ENCODE results near the gene PPARG.

DNA sequence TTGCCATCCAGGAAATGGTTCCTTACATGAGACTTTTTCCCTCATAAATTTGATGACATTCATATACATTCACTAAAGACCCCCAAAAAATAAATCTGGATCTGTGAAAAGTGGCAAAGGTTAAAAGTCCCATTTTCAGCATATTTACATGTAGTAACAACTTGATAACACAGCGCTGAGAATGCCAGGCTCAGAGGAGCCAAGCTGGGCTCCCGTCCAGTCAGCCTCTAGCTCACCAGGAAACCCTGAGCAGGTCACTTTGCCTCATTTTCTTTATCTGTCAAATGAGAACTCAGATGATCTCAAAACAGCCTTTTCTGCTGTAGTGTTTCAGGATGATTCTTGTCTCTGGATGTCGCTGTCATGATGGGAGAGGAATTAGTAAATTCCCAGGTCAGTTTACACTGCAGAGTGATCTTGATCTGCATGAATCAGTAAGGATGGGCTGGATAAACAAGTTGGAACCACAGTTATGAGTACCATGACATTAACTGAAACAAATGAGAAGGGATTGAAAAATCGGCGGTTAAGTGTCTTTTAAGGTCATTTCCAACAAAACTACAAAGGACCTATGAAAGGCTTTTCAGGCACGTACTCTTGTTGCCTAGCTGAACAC is 82.8 kb downstream of the PPARG start:
- TF ChIP-seq, protein P1, sequence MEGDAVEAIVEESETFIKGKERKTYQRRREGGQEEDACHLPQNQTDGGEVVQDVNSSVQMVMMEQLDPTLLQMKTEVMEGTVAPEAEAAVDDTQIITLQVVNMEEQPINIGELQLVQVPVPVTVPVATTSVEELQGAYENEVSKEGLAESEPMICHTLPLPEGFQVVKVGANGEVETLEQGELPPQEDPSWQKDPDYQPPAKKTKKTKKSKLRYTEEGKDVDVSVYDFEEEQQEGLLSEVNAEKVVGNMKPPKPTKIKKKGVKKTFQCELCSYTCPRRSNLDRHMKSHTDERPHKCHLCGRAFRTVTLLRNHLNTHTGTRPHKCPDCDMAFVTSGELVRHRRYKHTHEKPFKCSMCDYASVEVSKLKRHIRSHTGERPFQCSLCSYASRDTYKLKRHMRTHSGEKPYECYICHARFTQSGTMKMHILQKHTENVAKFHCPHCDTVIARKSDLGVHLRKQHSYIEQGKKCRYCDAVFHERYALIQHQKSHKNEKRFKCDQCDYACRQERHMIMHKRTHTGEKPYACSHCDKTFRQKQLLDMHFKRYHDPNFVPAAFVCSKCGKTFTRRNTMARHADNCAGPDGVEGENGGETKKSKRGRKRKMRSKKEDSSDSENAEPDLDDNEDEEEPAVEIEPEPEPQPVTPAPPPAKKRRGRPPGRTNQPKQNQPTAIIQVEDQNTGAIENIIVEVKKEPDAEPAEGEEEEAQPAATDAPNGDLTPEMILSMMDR (IDR thresholded peaks at IDR 0.05; ENCODE audit: poor library complexity) = no peak
- TF ChIP-seq EZH2 (IDR thresholded peaks at IDR 0.05; ENCODE audit: borderline replicate concordance) = no peak

Measured in hepatocyte (in vitro differentiated cells).